Sigmoid colon (tissue), 7 donors: ENCODE data around the gene PRMT5. TPM values are rescaled to one million over a fixed set of nuclear protein-coding genes. Genes with fewer than 3 reads are reported as not detected.

Source experiments
- DNase-seq: peaks from one replicate; pipeline ENCODE4 v3.0.0-alpha.2; 2019
- H3K27ac ChIP-seq, 4 donors: fragments of 200-600 bp; sonication (generic); one replicate each; pipeline ENCODE4 v1.5.1; 2016 to 2019; ENCODE audit warnings: mild to moderate bottlenecking in 1 of 4
- H3K27me3 ChIP-seq, 3 donors: fragments of 200-600 bp; sonication (generic); one replicate each; pipeline ENCODE4 v1.5.1; 2019; ENCODE audit warnings: mild to moderate bottlenecking in 1 of 3
- H3K36me3 ChIP-seq, 4 donors: fragments of 200-600 bp; sonication (generic); one replicate each; pipeline ENCODE4 v1.5.1; 2016 to 2019
- H3K4me1 ChIP-seq, 4 donors: fragments of 200-600 bp; sonication (generic); one replicate each; pipeline ENCODE4 v1.5.1; 2017 to 2019
- H3K4me3 ChIP-seq, 4 donors: fragments of 200-600 bp; sonication (generic); one replicate each; pipeline ENCODE4 v1.5.1; 2017 to 2019; ENCODE audit warnings: mild to moderate bottlenecking in 2 of 4, moderate library complexity in 1 of 4
- H3K9me3 ChIP-seq, 4 donors: fragments of 200-600 bp in 3 of 4; sonication (generic) in 3 of 4; one replicate each; pipeline versions ENCODE4 v1.5.1 to v1.6.1; 2013 to 2019
- CTCF ChIP-seq, 4 experiments: fragments of 450-650 bp in 3 of 4; fragments of 200-600 bp in 1 of 4; IDR thresholded peaks; one replicate each; pipeline ENCODE4 v1.5.1; 2016 to 2019; ENCODE audit warnings: antibody characterized with exemption in 4 of 4, mild to moderate bottlenecking in 3 of 4, moderate library complexity in 2 of 4
- EP300 ChIP-seq, 4 donors: sonication (generic); formaldehyde crosslinking; IDR thresholded peaks; one replicate each; pipeline ENCODE4 v1.6.1; 2017; ENCODE audit warnings: antibody characterized with exemption in 4 of 4
- POLR2A ChIP-seq, 2 donors: fragments of 450-650 bp; IDR thresholded peaks; one replicate each; pipeline ENCODE4 v1.6.1; 2016; ENCODE audit warnings: antibody characterized with exemption in 2 of 2, mild to moderate bottlenecking in 2 of 2, moderate library complexity in 2 of 2
- POLR2AphosphoS5 ChIP-seq, 4 donors: sonication (generic); formaldehyde crosslinking; IDR thresholded peaks; one replicate each; pipeline ENCODE4 v1.6.1; 2017; ENCODE audit warnings: antibody characterized with exemption in 4 of 4
- WGBS, 2 donors: extraction: QIAGEN DNeasy Blood & Tissue Kit; methylation state at CpG; one replicate each; pipeline ENCODE4 v1.1.7; 2013; 5-methylcytosine and 5-hydroxymethylcytosine counted together
- intact Hi-C: fragments of 100-400 bp; cut with DNase I; formaldehyde crosslinking; loops from one replicate; pipeline ENCODE4 v1.15.1; 2023
- polyA plus RNA-seq, 3 donors: library from polyadenylated mRNA; stranded (reverse); fragments of 200-250 nt; gene quantifications; one replicate each; pipeline ENCODE4 v1.2.3, GENCODE V29; 2013
- total RNA-seq, 4 donors: library from RNA; depleted of rRNA; stranded (reverse); fragments of >200 nt; gene quantifications; one replicate each; pipeline ENCODE4 v1.1.0, GENCODE V29; 2016
- donor health status: healthy with polysubstance abuse.
- donor health status: Bipolar disorder and iron deficiency.
- donor health status: healthy.

PRMT5 gene
- total and polyA plus RNA-seq, 7 donors = 33.3 to 66.7 (median 53.3) TPM

- intact Hi-C loops = no loop called here
- H3K27ac ChIP-seq = no peak overlapping the region
- H3K27me3 ChIP-seq = no peaks in the 10 kb centered on the region
- 92 to 96% methylated on average over 22 of the region's 22 CpGs for WGBS, 2 donors
- TF ChIP-seq EP300 (IDR thresholded peaks at IDR 0.05) (no peak), POLR2AphosphoS5 (IDR thresholded peaks at IDR 0.05) (no peak), CTCF (IDR thresholded peaks at IDR 0.05) (no peak), POLR2A (IDR thresholded peaks at IDR 0.05) (no peak)
- DNase-seq = no peak
- H3K4me1 ChIP-seq = peaks cover 0 to 41% (median 35%) of the 10 kb centered on the region in 4 donors
- no peak overlapping the region for H3K4me3 ChIP-seq
- H3K36me3 ChIP-seq = peaks cover 43 to 65% (median 55%) of the 10 kb centered on the region in 4 donors
- no peaks in the 10 kb centered on the region for H3K9me3 ChIP-seq
Observed at GRCh38 chr14:22877000-22877501, 52.1 kb downstream of the PRMT5 start.

GRCh38 chr14:22875748-22876319 is 53.3 kb downstream of the PRMT5 start:
- H3K36me3 ChIP-seq = peaks cover 43 to 65% (median 55%) of the 10 kb centered on the region in 4 donors
- H3K4me1 ChIP-seq = peaks cover 0 to 40% (median 36%) of the 10 kb centered on the region in 4 donors
- DNase-seq = no peak
- no peaks in the 10 kb centered on the region for H3K9me3 ChIP-seq
- H3K27ac ChIP-seq = peak overlapping the region in 1 of 4 donors; percentile 12
- H3K27me3 ChIP-seq = no peaks in the 10 kb centered on the region
- no peak overlapping the region for H3K4me3 ChIP-seq
- intact Hi-C loops = no loop called here
- TF ChIP-seq EP300 (IDR thresholded peaks at IDR 0.05) = no peak
- TF ChIP-seq CTCF (IDR thresholded peaks at IDR 0.05) = no peak
- TF ChIP-seq POLR2AphosphoS5 (IDR thresholded peaks at IDR 0.05) = no peak
- no peak for TF ChIP-seq POLR2A (IDR thresholded peaks at IDR 0.05)
- 97% methylated on average over 20 of the region's 20 CpGs for WGBS, 2 donors

- Histone ChIP-seq H3K27me3 (no peaks in the 10 kb centered on the region), H3K9me3 (no peaks in the 10 kb centered on the region), H3K4me3 (no peak overlapping the region), H3K36me3 (peaks cover 43 to 65% (median 55%) of the 10 kb centered on the region in 4 donors), H3K27ac (no peak overlapping the region), H3K4me1 (peaks cover 0 to 47% (median 42%) of the 10 kb centered on the region in 4 donors)
- intact Hi-C loops = no loop called here
- 97 to 98% methylated on average over 15 of the region's 15 CpGs for WGBS, 2 donors
- no peak for TF ChIP-seq POLR2AphosphoS5 (IDR thresholded peaks at IDR 0.05)
- no peak for TF ChIP-seq CTCF (IDR thresholded peaks at IDR 0.05)
- no peak for TF ChIP-seq EP300 (IDR thresholded peaks at IDR 0.05)
- no peak for TF ChIP-seq POLR2A (IDR thresholded peaks at IDR 0.05)
- no peak for DNase-seq
Observed at GRCh38 chr14:22875003-22875747, 54.0 kb downstream of the PRMT5 start.

GRCh38 chr14:22872833-22873520 is 56.2 kb downstream of the PRMT5 start:
- H3K9me3 ChIP-seq = no peaks in the 10 kb centered on the region
- intact Hi-C loops = loop anchor here (1.0 to 5.0 kb wide), 5 partner anchors 27 to 224 kb away; partner anchors contain the start of genes ACIN1, AJUBA, C14orf119 and MMP14
- no peaks in the 10 kb centered on the region for H3K27me3 ChIP-seq
- H3K4me1 ChIP-seq = peaks cover 0 to 51% (median 49%) of the 10 kb centered on the region in 4 donors
- peak overlapping the region; percentile 99 for H3K27ac ChIP-seq
- TF ChIP-seq POLR2A (IDR thresholded peaks at IDR 0.05) (no peak), CTCF (IDR thresholded peaks at IDR 0.05) (peak in 1 of 4 experiments; percentile 34)
- DNase-seq = no peak
- peaks cover 36 to 49% (median 45%) of the 10 kb centered on the region in 4 donors for H3K36me3 ChIP-seq
- WGBS, 2 donors = 34 to 52% methylated on average over 10 of the region's 10 CpGs
- H3K4me3 ChIP-seq = peak overlapping the region; percentile 77 to 93 (median 87)
